ENCODE results near the gene NPHS2. TPM values are rescaled to one million over a fixed set of nuclear protein-coding genes. Genes with fewer than 3 reads are reported as not detected.
"Not testable (repeated sequence)": the region's sequence is repeated elsewhere in the genome, so short reads cannot be mapped to it uniquely, and the experiment has no call there.

The NPHS2 gene
- total RNA-seq, 1 experiment from 2014 or later: not detected

- DNase-seq (ENCODE audit: low read depth): no peak
Measured at GRCh38 chr1:179547021-179547535, 28.7 kb downstream of the NPHS2 start.

DNA sequence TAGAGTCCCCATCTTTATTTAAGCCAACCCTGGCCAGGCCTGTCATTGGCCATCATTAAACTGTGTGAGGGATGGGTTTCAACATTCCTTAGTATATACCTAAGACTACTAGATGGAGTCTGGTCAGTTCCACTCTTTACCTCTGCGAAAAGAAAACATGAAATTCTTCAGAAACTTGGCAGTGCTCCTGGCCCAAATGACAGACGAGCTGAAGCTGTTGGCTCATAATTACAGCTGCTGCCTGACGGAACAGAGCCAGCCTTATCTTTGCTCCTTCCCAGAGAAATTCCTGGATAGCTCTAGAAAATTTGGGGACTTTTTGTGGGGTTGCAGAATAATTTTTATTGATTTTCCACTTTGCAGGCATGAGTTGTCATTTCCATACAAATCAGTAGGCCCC lies 30.4 kb downstream of the NPHS2 start:
- DNase-seq (ENCODE audit: low read depth): no peak

DNA sequence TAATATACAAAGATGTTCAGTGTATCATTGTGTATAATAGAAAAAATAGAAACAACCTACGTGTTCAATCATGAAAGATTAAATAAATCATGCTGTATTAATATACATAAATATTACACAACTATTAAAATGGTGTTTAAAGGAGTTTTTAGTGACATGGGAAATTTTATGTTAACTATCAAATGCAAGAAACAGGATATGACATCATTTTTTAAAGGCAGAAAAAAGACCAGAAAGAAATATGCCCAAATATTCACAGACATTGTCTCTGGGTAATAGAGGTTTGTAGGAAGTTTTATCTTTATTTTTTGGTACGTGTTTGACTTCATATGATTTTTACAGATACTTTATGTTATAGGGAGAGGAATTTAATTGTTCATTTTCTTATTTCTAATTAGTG lies 34.0 kb downstream of the NPHS2 start:
- no peak for DNase-seq (ENCODE audit: low read depth)

DNA sequence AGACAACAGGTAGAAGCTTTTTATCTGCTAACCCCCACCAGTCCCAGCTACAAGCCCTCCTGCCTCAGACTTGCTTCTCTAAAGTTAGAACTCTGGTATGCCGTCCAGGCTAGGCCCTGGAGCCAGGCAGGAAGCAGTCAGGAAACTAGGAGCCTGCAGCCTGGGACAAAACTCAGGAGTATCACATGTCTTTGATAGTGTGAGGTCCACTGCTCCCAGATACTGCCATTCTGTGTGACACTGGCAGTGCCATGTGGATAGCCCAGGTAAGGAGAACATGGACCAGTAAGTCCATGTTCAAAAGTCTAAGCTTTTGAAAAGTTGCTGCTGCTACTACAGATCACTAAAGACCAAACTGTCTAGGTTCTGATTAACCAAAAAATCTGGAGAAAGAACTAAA lies 45.4 kb downstream of the NPHS2 start:
- no peak for DNase-seq (ENCODE audit: low read depth)

GRCh38 chr1:179529482-179530195 lies 46.1 kb downstream of the NPHS2 start:
- no peak for DNase-seq (ENCODE audit: low read depth)

DNA sequence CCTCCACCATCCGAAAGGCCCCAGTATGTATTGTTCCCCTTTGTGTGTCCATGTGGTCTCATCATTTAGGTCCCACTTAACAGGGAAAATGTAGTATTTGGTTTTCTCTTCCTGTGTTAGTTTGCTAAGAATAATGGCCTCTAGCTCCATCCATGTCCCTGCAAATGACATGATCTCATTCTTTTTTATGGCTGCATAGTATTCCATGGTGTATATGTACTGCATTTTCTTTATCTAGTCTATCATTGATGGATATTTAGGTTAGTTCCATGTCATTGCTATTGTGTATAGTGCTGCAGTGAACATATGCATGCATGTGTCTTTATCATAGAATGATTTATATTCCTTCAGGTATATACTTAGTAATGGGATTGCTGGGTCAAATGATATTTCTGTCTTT lies 57.2 kb downstream of the NPHS2 start:
- DNase-seq (ENCODE audit: low read depth): not testable (repeated sequence)

GRCh38 chr1:179516976-179517705 lies 58.6 kb downstream of the NPHS2 start:
- no peak for DNase-seq (ENCODE audit: low read depth)

DNA sequence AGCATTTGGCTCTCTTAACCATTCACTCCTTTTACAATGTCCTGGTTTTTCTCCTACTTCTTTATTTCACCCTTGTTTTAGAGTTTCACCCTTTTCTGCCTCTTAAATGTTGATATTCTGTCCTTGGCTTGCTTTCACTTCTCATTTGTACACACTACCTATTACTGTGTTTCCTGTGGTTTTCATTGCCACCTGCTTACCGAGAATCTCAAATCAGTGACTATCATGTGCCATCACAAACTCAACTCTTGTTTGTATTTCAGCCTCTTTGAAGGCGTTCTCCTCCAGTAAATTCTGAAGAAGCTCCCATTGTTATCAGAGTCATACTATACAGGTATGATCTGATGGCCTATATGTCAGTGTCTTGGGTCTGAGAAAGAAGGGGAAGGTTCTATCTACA lies 65.7 kb downstream of the NPHS2 start:
- DNase-seq (ENCODE audit: low read depth): no peak

DNA sequence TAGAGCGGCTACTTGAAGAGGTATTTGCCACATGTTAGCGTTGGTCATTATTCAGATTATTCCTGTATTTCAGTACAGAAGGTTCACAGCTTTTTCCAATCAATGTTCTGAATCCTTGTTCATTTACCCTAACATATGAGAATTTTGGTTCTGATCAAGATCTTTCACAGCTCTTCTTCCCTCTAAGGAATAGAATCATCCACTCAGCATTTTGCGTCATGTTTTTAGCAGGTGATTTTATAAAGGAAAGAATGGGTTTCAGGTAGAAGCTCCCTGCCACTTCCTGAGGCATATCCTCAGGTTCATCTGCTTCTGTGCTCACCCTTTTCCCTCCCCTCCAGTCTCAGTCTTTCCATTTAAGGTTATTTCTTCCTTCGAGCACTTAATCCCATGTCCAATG lies 66.4 kb downstream of the NPHS2 start:
- no peak for DNase-seq (ENCODE audit: low read depth)

DNA sequence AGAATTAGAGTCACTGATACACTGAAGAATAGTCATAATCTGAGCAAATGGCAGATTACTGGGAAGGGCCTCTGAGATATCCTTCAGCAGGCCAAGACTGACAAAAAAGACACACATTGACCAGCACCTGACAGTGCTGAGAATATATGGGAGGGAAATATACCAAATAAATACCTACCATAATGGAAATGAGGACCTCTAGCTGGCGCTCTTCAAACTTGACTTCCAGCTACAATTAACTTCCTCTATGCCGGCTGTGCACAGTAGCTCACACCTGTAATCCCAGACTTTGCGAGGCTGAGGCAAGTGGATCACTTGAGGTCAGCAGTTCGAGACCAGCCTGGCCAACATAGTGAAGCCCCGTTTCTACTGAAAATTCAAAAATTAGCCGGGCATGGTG lies 69.5 kb downstream of the NPHS2 start:
- DNase-seq (ENCODE audit: low read depth): no peak

Other genes with a start within 250 kb of the NPHS2 start
- gene AXDND1, start 210.0 kb downstream of the NPHS2 start, total RNA-seq (2014; rRNA removed; shearing (Covaris generic)): 3.1 TPM in 1 of 2 replicates, not detected in the other
- not detected in 2 replicates for gene TDRD5, start 15.9 kb upstream of the NPHS2 start, total RNA-seq (2014; rRNA removed; shearing (Covaris generic))
- 0.05 TPM in 1 of 2 replicates, not detected in the other for gene FAM163A, start 167.3 kb upstream of the NPHS2 start, total RNA-seq (2014; rRNA removed; shearing (Covaris generic))